Measurements from ENCODE around the gene CHMP4B. TPM values are rescaled to one million over a fixed set of nuclear protein-coding genes. Genes with fewer than 3 reads are reported as not detected.

Gene CHMP4B
- total and polyA plus RNA-seq, 3 donors from 2014 or later, result 98.3 to 114 (median 102) TPM

Other genes starting within 250 kb of the CHMP4B start
- 100 to 1,000 TPM in 1 of 2 donors, 10 to 100 TPM in 1; 40.0 to 119 TPM for gene C20orf144, start 149.0 kb upstream of the CHMP4B start, total RNA-seq
- gene C20orf144, start 149.0 kb upstream of the CHMP4B start, polyA plus RNA-seq (ENCODE audit: insufficient read depth, low read depth, low replicate concordance), result 128 TPM
- 10 to 100 TPM; 26.6 to 55.0 TPM for gene ACTL10, start 144.4 kb upstream of the CHMP4B start, total RNA-seq
- gene ACTL10, start 144.4 kb upstream of the CHMP4B start, polyA plus RNA-seq (ENCODE audit: insufficient read depth, low read depth, low replicate concordance), result 62.1 TPM
- 100 to 1,000 TPM; 106 to 118 TPM for gene NECAB3, start 136.9 kb upstream of the CHMP4B start, total RNA-seq
- gene NECAB3, start 136.9 kb upstream of the CHMP4B start, polyA plus RNA-seq (ENCODE audit: insufficient read depth, low read depth, low replicate concordance), result 59.7 TPM
- 10 to 100 TPM; 19.9 to 22.8 TPM for gene E2F1, start 125.0 kb upstream of the CHMP4B start, total RNA-seq
- 16.9 TPM for gene E2F1, start 125.0 kb upstream of the CHMP4B start, polyA plus RNA-seq (ENCODE audit: insufficient read depth, low read depth, low replicate concordance)
- 1 to 10 TPM; 4.6 to 5.1 TPM for gene PXMP4, start 91.0 kb upstream of the CHMP4B start, total RNA-seq
- gene PXMP4, start 91.0 kb upstream of the CHMP4B start, polyA plus RNA-seq (ENCODE audit: insufficient read depth, low read depth, low replicate concordance), result 6.8 TPM
- gene ZNF341, start 79.4 kb upstream of the CHMP4B start, total RNA-seq, result 1 to 10 TPM; 7.0 to 8.7 TPM
- 5.5 TPM for gene ZNF341, start 79.4 kb upstream of the CHMP4B start, polyA plus RNA-seq (ENCODE audit: insufficient read depth, low read depth, low replicate concordance)
- gene RALY, start 182.6 kb downstream of the CHMP4B start, total RNA-seq, result 100 to 1,000 TPM; 184 to 224 TPM
- gene RALY, start 182.6 kb downstream of the CHMP4B start, polyA plus RNA-seq (ENCODE audit: insufficient read depth, low read depth, low replicate concordance), result 247 TPM